H1 (cell line): ENCODE measurements around the gene ARHGEF10L.

Experiments used
- EZH2 ChIP-seq: fragments of 200-600 bp; sonication (generic); IDR thresholded peaks from 2 replicates; pipeline ENCODE4 v1.7.1; 2012; ENCODE audit warnings: low read depth, mild to moderate bottlenecking, moderate library complexity, low read length, inconsistent platforms; ENCODE audit not compliant: severe bottlenecking
- NRF1 ChIP-seq: IDR thresholded peaks from 2 replicates; pipeline ENCODE4 v1.6.1; 2011; ENCODE audit warnings: mild to moderate bottlenecking, low read depth, low read length, improper control_type of control experiment
- PHF8 ChIP-seq: fragments of 200-600 bp; sonication (generic); conservative IDR thresholded peaks from 2 replicates; pipeline ENCODE4 v1.7.1; 2012; ENCODE audit warnings: low read depth, mild to moderate bottlenecking, inconsistent platforms, low read length, moderate library complexity
- POLR2AphosphoS5 ChIP-seq: IDR thresholded peaks from 2 replicates; pipeline ENCODE4 v1.6.1; 2011; ENCODE audit warnings: low read depth, low read length
- RAD21 ChIP-seq, 2 experiments: IDR thresholded peaks in 1 of 2; conservative IDR thresholded peaks in 1 of 2; 2 replicates each; pipeline ENCODE4 v1.6.1; 2011; ENCODE audit warnings: low read depth in 2 of 2, low read length in 2 of 2, improper control_type of control experiment in 1 of 2, inconsistent platforms in 1 of 2, mild to moderate bottlenecking in 1 of 2, moderate library complexity in 1 of 2
- SAP30 ChIP-seq: fragments of 300-600 bp; sonication (generic); IDR thresholded peaks from 2 replicates; pipeline ENCODE4 v1.7.1; 2012; ENCODE audit warnings: low read length, moderate library complexity, mild to moderate bottlenecking, inconsistent platforms; ENCODE audit not compliant: insufficient read depth, insufficient replicate concordance
- SIX5 ChIP-seq: IDR thresholded peaks from 2 replicates; pipeline ENCODE4 v1.6.1; 2011; ENCODE audit warnings: mild to moderate bottlenecking, low read depth, low read length
- SP4 ChIP-seq: IDR thresholded peaks from 2 replicates; pipeline ENCODE4 v1.6.1; 2012; ENCODE audit warnings: low read length, inconsistent platforms
- TAF1 ChIP-seq: IDR thresholded peaks from 2 replicates; pipeline ENCODE4 v1.6.1; 2011; ENCODE audit warnings: mild to moderate bottlenecking, low read depth, low read length
- TF ChIP-seq, protein P1 (sequence below): IDR thresholded peaks from 2 replicates; pipeline ENCODE4 v1.6.1; 2012; ENCODE audit warnings: inconsistent platforms
- TF ChIP-seq, protein P2 (sequence below), 3 experiments: IDR thresholded peaks; 1 replicate in 2 of 3; 2 replicates in 1 of 3; pipeline versions ENCODE4 v1.5.1 to v1.6.1; 2011; ENCODE audit warnings: low read length in 3 of 3, mild to moderate bottlenecking in 3 of 3, inconsistent platforms in 2 of 3, low read depth in 1 of 3, moderate library complexity in 1 of 3; ENCODE audit not compliant: insufficient read depth in 1 of 3; ENCODE audit errors: control extremely low read depth in 1 of 3
- TF ChIP-seq, protein P3 (sequence below): IDR thresholded peaks from 2 replicates; pipeline ENCODE4 v1.6.1; 2011; ENCODE audit warnings: low read depth, mild to moderate bottlenecking, low read length; ENCODE audit not compliant: insufficient read depth

DNA sequence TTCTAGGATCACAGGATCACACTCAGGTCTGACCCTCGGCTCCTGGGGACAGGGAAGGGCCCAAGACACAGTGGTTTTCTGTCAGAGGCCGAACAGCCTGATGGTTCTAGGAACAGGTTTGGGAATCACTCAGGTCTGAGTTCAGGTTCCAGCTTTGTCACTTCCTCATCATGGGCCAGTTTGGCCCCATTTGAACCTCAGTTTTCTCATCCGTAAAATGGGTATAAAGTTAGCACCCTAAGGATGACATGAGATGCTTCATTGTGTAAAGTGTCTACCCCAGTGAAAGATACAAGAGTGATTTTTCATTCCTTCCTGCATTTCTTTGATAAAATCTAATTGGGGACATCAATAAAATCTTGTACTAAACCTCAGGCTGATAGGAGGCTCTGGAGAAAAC lies 204.4 kb downstream of the ARHGEF10L start:
- TF ChIP-seq, protein P1, sequence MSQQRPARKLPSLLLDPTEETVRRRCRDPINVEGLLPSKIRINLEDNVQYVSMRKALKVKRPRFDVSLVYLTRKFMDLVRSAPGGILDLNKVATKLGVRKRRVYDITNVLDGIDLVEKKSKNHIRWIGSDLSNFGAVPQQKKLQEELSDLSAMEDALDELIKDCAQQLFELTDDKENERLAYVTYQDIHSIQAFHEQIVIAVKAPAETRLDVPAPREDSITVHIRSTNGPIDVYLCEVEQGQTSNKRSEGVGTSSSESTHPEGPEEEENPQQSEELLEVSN, result no peak
- TF ChIP-seq PHF8, result no peak
- TF ChIP-seq SIX5, result no peak
- TF ChIP-seq, protein P2, sequence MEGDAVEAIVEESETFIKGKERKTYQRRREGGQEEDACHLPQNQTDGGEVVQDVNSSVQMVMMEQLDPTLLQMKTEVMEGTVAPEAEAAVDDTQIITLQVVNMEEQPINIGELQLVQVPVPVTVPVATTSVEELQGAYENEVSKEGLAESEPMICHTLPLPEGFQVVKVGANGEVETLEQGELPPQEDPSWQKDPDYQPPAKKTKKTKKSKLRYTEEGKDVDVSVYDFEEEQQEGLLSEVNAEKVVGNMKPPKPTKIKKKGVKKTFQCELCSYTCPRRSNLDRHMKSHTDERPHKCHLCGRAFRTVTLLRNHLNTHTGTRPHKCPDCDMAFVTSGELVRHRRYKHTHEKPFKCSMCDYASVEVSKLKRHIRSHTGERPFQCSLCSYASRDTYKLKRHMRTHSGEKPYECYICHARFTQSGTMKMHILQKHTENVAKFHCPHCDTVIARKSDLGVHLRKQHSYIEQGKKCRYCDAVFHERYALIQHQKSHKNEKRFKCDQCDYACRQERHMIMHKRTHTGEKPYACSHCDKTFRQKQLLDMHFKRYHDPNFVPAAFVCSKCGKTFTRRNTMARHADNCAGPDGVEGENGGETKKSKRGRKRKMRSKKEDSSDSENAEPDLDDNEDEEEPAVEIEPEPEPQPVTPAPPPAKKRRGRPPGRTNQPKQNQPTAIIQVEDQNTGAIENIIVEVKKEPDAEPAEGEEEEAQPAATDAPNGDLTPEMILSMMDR (IDR thresholded peaks at IDR 0.05; ENCODE audit: control extremely low read depth in 1 of 3, insufficient read depth in 1 of 3, low read depth in 1 of 3, low read length in 3 of 3), result no peak
- no peak for TF ChIP-seq POLR2AphosphoS5
- no peak for TF ChIP-seq TAF1
- no peak for TF ChIP-seq EZH2
- TF ChIP-seq SAP30, result no peak
- no peak for TF ChIP-seq NRF1
- no peak for TF ChIP-seq SP4
- TF ChIP-seq RAD21 (IDR thresholded peaks at IDR 0.05 in 1 of 2, conservative IDR thresholded peaks at IDR 0.05 in 1 of 2; ENCODE audit: low read depth in 2 of 2, low read length in 2 of 2), result no peak
- TF ChIP-seq, protein P3, sequence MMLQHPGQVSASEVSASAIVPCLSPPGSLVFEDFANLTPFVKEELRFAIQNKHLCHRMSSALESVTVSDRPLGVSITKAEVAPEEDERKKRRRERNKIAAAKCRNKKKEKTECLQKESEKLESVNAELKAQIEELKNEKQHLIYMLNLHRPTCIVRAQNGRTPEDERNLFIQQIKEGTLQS, result no peak
